HG03521 (cell line): ENCODE data around the gene MAPK9.
"Not testable (repeated sequence)": the region's sequence is repeated elsewhere in the genome, so short reads cannot be mapped to it uniquely, and the experiment has no call there.

Experiments
- ATAC-seq: cut with Tn5 transposase; IDR thresholded peaks from one replicate; pipeline ENCODE4 v1.9.1; 2021; ENCODE audit warnings: mild to moderate bottlenecking, moderate library complexity; ENCODE audit not compliant: unreplicated experiment

MAPK9 gene

GRCh38 chr5:180326989-180327565 lies 35.2 kb upstream of the MAPK9 start:
- no peak for ATAC-seq

GRCh38 chr5:180324601-180324950 lies 32.7 kb upstream of the MAPK9 start:
- ATAC-seq: no peak

GRCh38 chr5:180323941-180324600 lies 32.2 kb upstream of the MAPK9 start:
- ATAC-seq: no peak

- ATAC-seq: no peak
These were observed 31.3 kb upstream of the MAPK9 start for GRCh38 chr5:180323160-180323559.

- ATAC-seq: no peak
These were observed 26.7 kb upstream of the MAPK9 start for GRCh38 chr5:180318456-180319089.

GRCh38 chr5:180316586-180316985 lies 24.7 kb upstream of the MAPK9 start:
- no peak for ATAC-seq

- ATAC-seq: peak; percentile 59
These were observed 23.9 kb upstream of the MAPK9 start for GRCh38 chr5:180315762-180316212.

- ATAC-seq: no peak
These were observed 22.0 kb upstream of the MAPK9 start for GRCh38 chr5:180313677-180314505.

GRCh38 chr5:180311216-180311615 lies 19.3 kb upstream of the MAPK9 start:
- no peak for ATAC-seq

- ATAC-seq: no peak
These were observed 14.9 kb upstream of the MAPK9 start for GRCh38 chr5:180306796-180307195.

GRCh38 chr5:180305481-180305880 lies 13.6 kb upstream of the MAPK9 start:
- ATAC-seq: no peak

GRCh38 chr5:180304431-180305375 lies 12.8 kb upstream of the MAPK9 start:
- ATAC-seq: no peak

GRCh38 chr5:180304016-180304292 lies 12.1 kb upstream of the MAPK9 start:
- no peak for ATAC-seq

- no peak for ATAC-seq
These were observed 11.5 kb upstream of the MAPK9 start for GRCh38 chr5:180303226-180304015.

- no peak for ATAC-seq
These were observed 10.4 kb upstream of the MAPK9 start for GRCh38 chr5:180302256-180302655.

- ATAC-seq: no peak
These were observed 9.4 kb upstream of the MAPK9 start for GRCh38 chr5:180301253-180301652.

- ATAC-seq: no peak
These were observed 7.6 kb upstream of the MAPK9 start for GRCh38 chr5:180299526-180299925.

GRCh38 chr5:180299014-180299413 lies 7.1 kb upstream of the MAPK9 start:
- ATAC-seq: not testable (repeated sequence)

- no peak for ATAC-seq
These were observed 5.9 kb upstream of the MAPK9 start for GRCh38 chr5:180297587-180298282.
